ENCODE data around the gene RPS21.

DNA sequence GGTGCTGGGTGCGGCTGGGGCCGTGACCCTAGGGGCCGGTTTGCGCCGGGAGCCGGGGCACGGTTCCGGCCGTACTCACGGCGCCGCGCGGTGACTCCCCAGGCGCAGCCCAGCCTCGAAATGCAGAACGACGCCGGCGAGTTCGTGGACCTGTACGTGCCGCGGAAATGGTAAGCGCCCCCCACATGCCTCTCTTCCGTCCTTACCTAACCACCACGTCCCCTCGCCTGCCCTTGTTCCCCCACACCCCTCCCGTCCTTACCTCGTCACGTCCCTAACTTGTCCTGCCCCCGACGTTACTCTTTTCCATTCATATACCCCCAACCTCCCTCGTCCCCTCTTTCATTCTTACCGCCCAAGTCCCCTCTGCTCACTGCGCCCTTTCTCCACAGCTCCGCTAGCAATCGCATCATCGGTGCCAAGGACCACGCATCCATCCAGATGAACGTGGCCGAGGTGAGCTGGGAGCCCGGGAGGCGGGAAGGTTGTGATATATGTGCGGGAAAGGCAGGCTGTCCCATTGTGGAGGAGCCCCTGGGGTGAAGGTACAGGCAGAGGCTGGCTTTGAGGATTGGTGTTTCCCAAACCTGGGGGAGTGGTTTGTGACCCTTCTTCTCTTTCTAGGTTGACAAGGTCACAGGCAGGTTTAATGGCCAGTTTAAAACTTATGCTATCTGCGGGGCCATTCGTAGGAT, 463 bp downstream of the RPS21 start:
- TF ChIP-seq, protein P1, sequence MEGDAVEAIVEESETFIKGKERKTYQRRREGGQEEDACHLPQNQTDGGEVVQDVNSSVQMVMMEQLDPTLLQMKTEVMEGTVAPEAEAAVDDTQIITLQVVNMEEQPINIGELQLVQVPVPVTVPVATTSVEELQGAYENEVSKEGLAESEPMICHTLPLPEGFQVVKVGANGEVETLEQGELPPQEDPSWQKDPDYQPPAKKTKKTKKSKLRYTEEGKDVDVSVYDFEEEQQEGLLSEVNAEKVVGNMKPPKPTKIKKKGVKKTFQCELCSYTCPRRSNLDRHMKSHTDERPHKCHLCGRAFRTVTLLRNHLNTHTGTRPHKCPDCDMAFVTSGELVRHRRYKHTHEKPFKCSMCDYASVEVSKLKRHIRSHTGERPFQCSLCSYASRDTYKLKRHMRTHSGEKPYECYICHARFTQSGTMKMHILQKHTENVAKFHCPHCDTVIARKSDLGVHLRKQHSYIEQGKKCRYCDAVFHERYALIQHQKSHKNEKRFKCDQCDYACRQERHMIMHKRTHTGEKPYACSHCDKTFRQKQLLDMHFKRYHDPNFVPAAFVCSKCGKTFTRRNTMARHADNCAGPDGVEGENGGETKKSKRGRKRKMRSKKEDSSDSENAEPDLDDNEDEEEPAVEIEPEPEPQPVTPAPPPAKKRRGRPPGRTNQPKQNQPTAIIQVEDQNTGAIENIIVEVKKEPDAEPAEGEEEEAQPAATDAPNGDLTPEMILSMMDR (IDR thresholded peaks at IDR 0.05), result no peak
- TF ChIP-seq EZH2phosphoT487 (IDR thresholded peaks at IDR 0.05) (no peak), EZH2 (IDR thresholded peaks at IDR 0.05) (no peak)
